HepG2 (cell line): ENCODE measurements around the gene NCS1. TPM values are rescaled to one million over a fixed set of nuclear protein-coding genes. Genes with fewer than 3 reads are reported as not detected.

Source experiments
- ATAC-seq: fragments of 200-7000 bp; cut with Tn5 transposase; 3 replicates; pipeline ENCODE4 v1.9.1; 2020; ENCODE audit warnings: mild to moderate bottlenecking, moderate library complexity
- BruUV-seq: library from RNA; stranded (reverse); fragments of 400-500 nt; replicated peaks from 2 replicates; lab custom pipeline; 2021; lab: Mats Ljungman, UMichigan
- CTCF ChIA-PET: fragments of 300-600 bp; formaldehyde crosslinking; extraction: SDS; loops from one replicate; lab custom pipeline; 2021; ENCODE audit warnings: low total read pairs, inconsistent platforms, low intra/inter-chr PET ratio; lab: Yijun Ruan, JAX
- POLR2A ChIA-PET: fragments of 350-600 bp; sonication (Branson Sonifier 250); formaldehyde crosslinking; loops from one replicate; lab custom pipeline; 2020; ENCODE audit warnings: antibody characterized with exemption, inconsistent platforms; lab: Yijun Ruan, JAX
- DNase-seq: peaks from one replicate; pipeline ENCODE4 v3.0.0-alpha.2; 2015; ENCODE audit warnings: low spot score
- FAIRE-seq: peaks from 3 replicates; lab custom pipeline; 2011; peaks lifted over from hg19 to GRCh38; lab: Jason Lieb, UNC
- H2AFZ ChIP-seq: one replicate; pipeline ENCODE4 v1.6.1; 2011; ENCODE audit warnings: low read length, inconsistent platforms
- H3K27ac ChIP-seq: fragments of 300-600 bp; 3 replicates; pipeline ENCODE4 v1.8.0; 2011; ENCODE audit warnings: mixed run types, mild to moderate bottlenecking, mixed read lengths, low read length, inconsistent platforms; ENCODE audit not compliant: insufficient read depth; ENCODE audit errors: extremely low read length
- H3K27me3 ChIP-seq, 2 experiments: fragments of 200-600 bp in 1 of 2; 2 replicates in 1 of 2; 3 replicates in 1 of 2; pipeline versions ENCODE4 v1.6.0 to v1.8.0; 2011; ENCODE audit warnings: low read length in 2 of 2, mild to moderate bottlenecking in 2 of 2, moderate library complexity in 2 of 2, inconsistent platforms in 1 of 2; ENCODE audit not compliant: insufficient read depth in 2 of 2, control insufficient read depth in 1 of 2
- H3K36me3 ChIP-seq, 2 experiments: fragments of 200-600 bp in 1 of 2; replicated peaks in 1 of 2; 2 replicates in 1 of 2; 3 replicates in 1 of 2; pipeline versions ENCODE4 v1.5.1 to v1.8.0; 2011; ENCODE audit warnings: low read length in 2 of 2, inconsistent platforms in 1 of 2; ENCODE audit not compliant: insufficient read depth in 2 of 2, control insufficient read depth in 1 of 2
- H3K4me1 ChIP-seq: 2 replicates; pipeline ENCODE4 v1.5.1; 2012; ENCODE audit warnings: low read length, inconsistent platforms; ENCODE audit not compliant: insufficient read depth
- H3K4me2 ChIP-seq: 2 replicates; pipeline ENCODE4 v1.6.0; 2011; ENCODE audit warnings: low read depth, low read length, inconsistent platforms
- H3K4me3 ChIP-seq, 3 experiments: fragments of 200-600 bp in 1 of 3; sonication (generic), shearing (Covaris generic) in 1 of 3; replicated peaks in 1 of 3; 2 replicates each; pipeline ENCODE4 v1.5.1; 2011 to 2016; ENCODE audit warnings: low read length in 3 of 3, inconsistent platforms in 2 of 3, low read depth in 2 of 3, mild to moderate bottlenecking in 2 of 3, control low read depth in 1 of 3, mixed read lengths in 1 of 3; ENCODE audit not compliant: insufficient read depth in 1 of 3
- H3K79me2 ChIP-seq: one replicate; pipeline ENCODE4 v1.6.1; 2011; ENCODE audit warnings: low read length, inconsistent platforms; ENCODE audit not compliant: insufficient read depth
- H3K9ac ChIP-seq: 2 replicates; pipeline ENCODE4 v1.6.0; 2011; ENCODE audit warnings: mild to moderate bottlenecking, low read depth, low read length, inconsistent platforms; ENCODE audit not compliant: insufficient read depth
- H3K9me3 ChIP-seq: 2 replicates; pipeline ENCODE4 v1.5.1; 2012; ENCODE audit warnings: mild to moderate bottlenecking, low read length
- H4K20me1 ChIP-seq: 2 replicates; pipeline ENCODE4 v1.6.0; 2011; ENCODE audit warnings: inconsistent platforms, mild to moderate bottlenecking, low read length, moderate library complexity; ENCODE audit not compliant: insufficient read depth
- CREM ChIP-seq, 2 experiments: sonication (generic) in 1 of 2; formaldehyde crosslinking in 1 of 2; IDR thresholded peaks; 2 replicates each; pipeline versions ENCODE4 v1.4.0 to v1.6.1; 2016 to 2020; ENCODE audit warnings: antibody characterized with exemption in 1 of 2, mild to moderate bottlenecking in 1 of 2, missing genetic modification reagents in 1 of 2
- ELF3 ChIP-seq: IDR thresholded peaks from 2 replicates; pipeline ENCODE4 v1.6.1; 2016; ENCODE audit warnings: missing genetic modification reagents, missing compliant biosample characterization
- FOXK1 ChIP-seq: sonication (generic); formaldehyde crosslinking; IDR thresholded peaks from 2 replicates; pipeline ENCODE4 v1.4.0; 2020; ENCODE audit warnings: low read depth, missing genetic modification reagents, borderline replicate concordance
- GABPA ChIP-seq, 2 experiments: IDR thresholded peaks; 2 replicates each; pipeline ENCODE4 v1.6.1; 2011 to 2016; ENCODE audit warnings: low read depth in 2 of 2, low read length in 1 of 2, missing biosample characterization in 1 of 2, missing genetic modification characterization in 1 of 2
- GABPB1 ChIP-seq: IDR thresholded peaks from 2 replicates; pipeline ENCODE4 v1.6.1; 2016; ENCODE audit warnings: mild to moderate bottlenecking, missing genetic modification reagents, moderate library complexity, missing compliant biosample characterization
- HBP1 ChIP-seq: IDR thresholded peaks from 2 replicates; pipeline ENCODE4 v1.6.1; 2016; ENCODE audit warnings: low read depth, control low read depth
- HMGXB3 ChIP-seq: sonication (generic); formaldehyde crosslinking; IDR thresholded peaks from 2 replicates; pipeline ENCODE4 v1.4.0; 2020; ENCODE audit warnings: missing genetic modification reagents, borderline replicate concordance
- IKZF4 ChIP-seq: sonication (generic); formaldehyde crosslinking; IDR thresholded peaks from 2 replicates; pipeline ENCODE4 v1.5.1; 2020; ENCODE audit warnings: borderline replicate concordance, mild to moderate bottlenecking, low read depth, missing genetic modification reagents; ENCODE audit errors: not compliant biosample characterization
- KAT8 ChIP-seq: IDR thresholded peaks from 2 replicates; pipeline ENCODE4 v1.6.1; 2016; ENCODE audit warnings: missing genetic modification reagents, missing compliant biosample characterization
- KDM2A ChIP-seq: sonication (generic); formaldehyde crosslinking; IDR thresholded peaks from 2 replicates; pipeline ENCODE4 v1.4.0; 2020; ENCODE audit warnings: low read depth, missing genetic modification reagents, borderline replicate concordance
- MIER3 ChIP-seq: IDR thresholded peaks from 2 replicates; pipeline ENCODE4 v1.6.1; 2016; ENCODE audit warnings: missing compliant biosample characterization, borderline replicate concordance
- NFYB ChIP-seq: sonication (generic); formaldehyde crosslinking; IDR thresholded peaks from 2 replicates; pipeline ENCODE4 v1.4.0; 2020; ENCODE audit warnings: missing genetic modification reagents
- NR2F1 ChIP-seq, 2 experiments: fragments of 450-650 bp in 1 of 2; formaldehyde crosslinking in 1 of 2; IDR thresholded peaks; 2 replicates each; pipeline versions ENCODE4 v1.5.0 to v1.6.1; 2016 to 2020; ENCODE audit warnings: mild to moderate bottlenecking in 1 of 2, missing compliant biosample characterization in 1 of 2, missing genetic modification reagents in 1 of 2, moderate library complexity in 1 of 2
- SUZ12 ChIP-seq: fragments of 150-350 bp; IDR thresholded peaks from 2 replicates; pipeline ENCODE4 v1.6.1; 2014; ENCODE audit warnings: low read depth, low read length
- ZNF143 ChIP-seq: sonication (generic); formaldehyde crosslinking; IDR thresholded peaks from 2 replicates; pipeline ENCODE4 v1.4.0; 2020; ENCODE audit warnings: missing genetic modification reagents
- ZNF644 ChIP-seq: IDR thresholded peaks from 2 replicates; pipeline ENCODE4 v1.6.1; 2016; ENCODE audit warnings: low read depth
- WGBS: methylation state at CpG from one replicate; pipeline ENCODE4 v1.1.6; 2017; ENCODE audit warnings: low lambda C conversion rate; 5-methylcytosine and 5-hydroxymethylcytosine counted together
- in situ Hi-C: cut with HindIII; loops from 2 replicates; pipeline ENCODE4 v1.10.0; 2017; ENCODE audit warnings: low pct_unique_long_range_greater_than_20kb; ENCODE audit not compliant: extremely low pct_ligation_motif_present
- intact Hi-C: fragments of 100-400 bp; cut with micrococcal nuclease; formaldehyde crosslinking; loops from one replicate; pipeline ENCODE4 v1.10.0; 2022; ENCODE audit not compliant: unreplicated experiment
- polyA plus RNA-seq, 8 experiments: library from polyadenylated mRNA; depleted of rRNA in 3 of 8; stranded (reverse) in 7 of 8; unstranded in 1 of 8; fragments of >200 nt; fragmentation: Illumina TruSeq in 4 of 8; extraction: Trizol in 4 of 8; gene quantifications; 2 replicates each; pipeline versions ENCODE4 v1.2.1 to v1.2.3, GENCODE V29; 2011 to 2016; ENCODE audit warnings: low read depth in 4 of 8, missing spikeins in 1 of 8, mixed read lengths in 1 of 8; ENCODE audit not compliant: insufficient read depth in 1 of 8
- total RNA-seq, 5 experiments: library from RNA; depleted of rRNA; stranded (reverse); fragments of >200 nt; fragmentation: Illumina TruSeq; extraction: Trizol; gene quantifications; 2 replicates each; pipeline ENCODE4 v1.2.3, GENCODE V29; 2016; ENCODE audit warnings: low read depth in 1 of 5

NCS1 gene
- total and polyA plus RNA-seq, 2 of the 13 experiments (the other 11 are each of a cell fraction or from before 2014, with no cell fraction given), result 4.7 to 6.1 TPM

GRCh38 chr9:130239741-130240241, 67.6 kb downstream of the NCS1 start (continued):
- TF ChIP-seq IKZF4 (no peak), NR2F1 (CRISPR knock-in tag; IDR thresholded peaks at IDR 0.05) (no peak)
- TF ChIP-seq, all 625 proteins: peak for 4

GRCh38 chr9:130240410-130241197, 68.4 kb downstream of the NCS1 start:
- intact Hi-C loops, result no loop called here
- TF ChIP-seq HMGXB3 (CRISPR knock-in tag) (peak; percentile 94), KDM2A (CRISPR knock-in tag) (no peak; the same call in 1 of the 2 replicates), HBP1 (no peak), MIER3 (CRISPR knock-in tag) (no peak), GABPB1 (CRISPR knock-in tag) (peak; percentile 71; the same call in 1 of the 2 replicates), ELF3 (CRISPR knock-in tag) (peak; percentile 70; the same call in 1 of the 2 replicates), FOXK1 (CRISPR knock-in tag) (peak; percentile 44; the same call in 1 of the 2 replicates), CREM (IDR thresholded peaks at IDR 0.05) (peak; percentile 62; the same call in 1 of the 2 replicates), CREM (CRISPR knock-in tag; IDR thresholded peaks at IDR 0.05) (no peak), NFYB (peak; percentile 82), ZNF644 (CRISPR knock-in tag) (0 out of 2 replicates have a peak, but pooled peaks have one; percentile 7), SUZ12 (peak; percentile 50), KAT8 (CRISPR knock-in tag) (0 out of 2 replicates have a peak, but pooled peaks have one; percentile 47), GABPA (IDR thresholded peaks at IDR 0.05; ENCODE audit: low read depth, low read length) (no peak), GABPA (CRISPR knock-in tag; IDR thresholded peaks at IDR 0.05; ENCODE audit: low read depth) (peak; percentile 80), ZNF143 (CRISPR knock-in tag) (peak; percentile 94)

More at GRCh38 chr9:130240410-130241197, 68.4 kb downstream of the NCS1 start:
- WGBS, result 34% methylated on average over 5 of the region's 5 CpGs
- Histone ChIP-seq H3K36me3 (no peaks in the 10 kb centered on the region), H2AFZ (peak overlapping the region; percentile 46), H3K4me3 (peak overlapping the region in 1 of 3 experiments; percentile 50; a peak in 1 of 6 replicates), H3K9me3 (no peaks in the 10 kb centered on the region), H3K4me2 (peak overlapping the region; percentile 75), H3K79me2 (no peaks in the 10 kb centered on the region), H3K9ac (no peak overlapping the region), H3K4me1 (peaks cover 49% of the 10 kb centered on the region), H3K27ac (no peak overlapping the region), H4K20me1 (no peaks in the 10 kb centered on the region), H3K27me3 (peaks cover 0 to 6% of the 10 kb centered on the region in 2 experiments; a peak in 2 of 5 replicates)
- DNase-seq (peak; percentile 72), ATAC-seq (peak; percentile 77), FAIRE-seq (peak; percentile 93)
- CTCF ChIA-PET, result no interaction called here
- in situ Hi-C loops, result no loop called here
- POLR2A ChIA-PET, result no interaction called here
- BruUV-seq, result no TSS peak
